Activated naive CD4-positive, alpha-beta T cell treated with anti-CD3 and anti-CD28 coated beads, Interleukin-2, amount 50 U/mL, for 72 hours (primary cell): ENCODE results near the gene PCDH9. TPM values are rescaled to one million over a fixed set of nuclear protein-coding genes. Genes with fewer than 3 reads are reported as not detected.

Source experiments
- ATAC-seq, 2 donors: fragments of 150-1000 bp; cut with Tn5 transposase; 2 replicates each; pipeline ENCODE4 v1.10.0; 2021; ENCODE audit warnings: mild to moderate bottlenecking in 2 of 2, moderate library complexity in 2 of 2
- DNase-seq, 2 donors: peaks; one replicate each; pipeline ENCODE4 v3.0.0; 2021 to 2022; ENCODE audit warnings: low spot score in 2 of 2
- H3K27ac Mint-ChIP-seq, 2 donors: one replicate each; pipeline ENCODE4 v1.8.0; 2022; ENCODE audit warnings: mild to moderate bottlenecking in 2 of 2, mixed read lengths in 2 of 2
- H3K36me3 Mint-ChIP-seq, 2 donors: one replicate each; pipeline ENCODE4 v1.8.0; 2022; ENCODE audit warnings: mixed read lengths in 2 of 2
- H3K9me3 Mint-ChIP-seq, 2 donors: one replicate each; pipeline ENCODE4 v1.8.0; 2022; ENCODE audit warnings: mixed read lengths in 2 of 2
- total RNA-seq, 2 donors: library from RNA; stranded (reverse); gene quantifications; one replicate each; pipeline ENCODE4 v1.2.3, GENCODE V29; 2022

The PCDH9 gene
- total RNA-seq, 2 donors from 2014 or later, result 0.16 to 0.48 TPM

DNA sequence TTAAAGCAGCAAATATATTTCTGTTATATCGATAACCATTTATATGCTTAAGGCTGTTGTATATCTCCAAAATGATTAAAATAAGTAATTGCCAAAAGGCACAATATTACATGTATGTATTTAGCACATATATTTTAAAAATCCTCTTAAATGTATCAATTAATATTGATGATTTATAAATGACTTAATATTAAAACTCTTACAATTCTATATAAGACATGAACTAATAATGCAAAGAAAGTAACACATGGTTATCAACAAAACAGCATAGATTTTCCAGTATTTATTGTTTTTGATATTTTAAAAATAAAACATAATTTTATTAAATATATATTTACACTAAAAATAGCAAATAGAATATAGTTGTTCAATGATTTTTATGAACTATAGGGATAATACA lies 32.4 kb downstream of the PCDH9 start:
- no peaks in the 10 kb centered on the region for H3K9me3 Mint-ChIP-seq
- ATAC-seq, result no peak
- H3K36me3 Mint-ChIP-seq, result no peaks in the 10 kb centered on the region
- no peak for DNase-seq
- H3K27ac Mint-ChIP-seq, result no peak overlapping the region

DNA sequence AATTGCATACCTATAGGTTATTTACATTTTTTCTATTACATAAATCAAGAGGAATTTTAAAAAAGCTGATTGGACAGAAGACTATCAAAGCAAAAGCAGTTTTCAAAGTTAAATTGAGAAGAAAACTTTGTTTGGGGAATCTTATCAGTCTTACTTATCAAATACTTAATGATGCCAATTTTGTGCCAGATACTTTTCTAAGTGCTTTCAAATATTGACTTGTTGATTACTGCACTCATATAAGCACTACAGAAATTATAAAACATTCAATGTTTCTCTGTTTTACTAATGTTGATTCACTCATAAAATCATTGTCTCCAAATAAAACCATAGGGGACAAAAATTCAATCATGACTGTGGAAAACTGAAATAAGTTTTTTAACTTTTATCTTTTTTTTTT lies 36.2 kb downstream of the PCDH9 start:
- DNase-seq (no peak), ATAC-seq (no peak)
- no peaks in the 10 kb centered on the region for H3K9me3 Mint-ChIP-seq
- no peak overlapping the region for H3K27ac Mint-ChIP-seq
- no peaks in the 10 kb centered on the region for H3K36me3 Mint-ChIP-seq

DNA sequence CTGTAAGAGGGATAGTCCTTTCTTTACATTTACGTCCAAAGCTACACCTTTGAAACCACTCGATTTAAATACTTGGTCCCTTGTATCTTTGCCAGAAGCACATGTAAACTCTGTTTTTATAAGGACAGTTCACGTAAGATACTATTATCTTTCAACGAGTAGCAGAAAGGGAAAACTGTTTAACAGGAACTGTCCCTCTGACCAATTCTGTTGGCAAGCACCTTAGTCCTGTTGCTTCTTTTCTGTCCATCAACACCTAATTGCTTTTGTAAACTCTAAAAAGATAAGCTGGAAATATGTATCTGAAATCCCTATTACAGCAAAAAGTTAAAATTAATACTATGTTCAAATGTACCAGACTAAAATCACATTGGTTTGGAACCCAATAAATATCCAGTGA lies 37.4 kb downstream of the PCDH9 start:
- H3K36me3 Mint-ChIP-seq, result no peaks in the 10 kb centered on the region
- ATAC-seq (no peak), DNase-seq (no peak)
- H3K27ac Mint-ChIP-seq, result no peak overlapping the region
- H3K9me3 Mint-ChIP-seq, result no peaks in the 10 kb centered on the region

DNA sequence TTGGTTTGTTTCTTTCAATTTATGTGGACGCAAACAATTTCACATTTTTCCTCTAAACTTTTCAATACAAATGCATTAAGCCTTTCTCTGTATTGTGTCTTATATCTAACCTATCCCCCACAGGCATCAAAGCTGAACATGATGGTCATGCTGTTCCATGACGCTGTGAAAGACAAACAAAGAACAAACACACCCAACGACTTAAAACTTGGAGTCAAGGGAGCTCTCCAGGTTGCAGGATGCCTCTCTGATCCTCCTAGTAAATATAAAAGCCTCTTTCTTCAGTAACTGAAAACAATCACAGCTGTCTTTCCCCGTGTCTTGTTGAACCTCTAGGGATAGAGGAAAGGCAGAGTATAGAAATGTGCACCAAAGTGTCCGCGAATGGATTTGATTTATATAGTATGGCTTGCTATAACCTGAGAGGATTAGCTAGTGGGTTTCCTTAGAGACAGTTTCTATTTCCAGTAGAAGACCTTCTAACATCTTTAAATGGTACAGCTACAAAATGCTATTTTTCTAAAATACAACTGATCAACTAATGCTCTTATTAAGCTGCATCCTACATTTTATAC lies 43.1 kb downstream of the PCDH9 start:
- H3K27ac Mint-ChIP-seq, result no peak overlapping the region
- H3K9me3 Mint-ChIP-seq, result no peaks in the 10 kb centered on the region
- no peak for ATAC-seq

DNA sequence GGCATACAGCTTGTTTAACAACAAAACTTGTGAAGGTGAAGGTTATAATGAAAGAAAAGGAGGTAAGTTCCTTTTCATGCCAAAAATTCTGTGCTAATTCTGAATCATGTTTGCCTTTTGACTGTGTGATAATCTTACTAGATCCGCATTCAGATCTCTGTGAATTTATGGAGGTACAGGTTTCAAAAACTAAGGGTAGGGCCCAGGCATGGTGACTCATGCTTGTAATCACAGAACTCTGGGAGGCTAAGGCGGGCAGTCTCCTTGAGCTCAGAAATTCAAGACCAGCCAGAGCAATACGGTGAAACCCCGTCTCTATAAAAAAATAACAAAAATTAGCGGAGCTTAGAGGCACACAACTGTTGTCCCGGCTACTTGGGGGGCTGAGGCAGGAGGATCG lies 45.9 kb downstream of the PCDH9 start:
- no peak for ATAC-seq
- H3K27ac Mint-ChIP-seq, result no peak overlapping the region

More for the DNA sequence above, 43.1 kb downstream of the PCDH9 start:
- H3K36me3 Mint-ChIP-seq, result no peaks in the 10 kb centered on the region
- DNase-seq, result no peak

GRCh38 chr13:67183151-67183550 lies 47.0 kb downstream of the PCDH9 start:
- no peaks in the 10 kb centered on the region for H3K9me3 Mint-ChIP-seq
- no peak for ATAC-seq
- H3K36me3 Mint-ChIP-seq, result no peaks in the 10 kb centered on the region
- no peak for DNase-seq
- H3K27ac Mint-ChIP-seq, result no peak overlapping the region

More for the DNA sequence above, 45.9 kb downstream of the PCDH9 start:
- Mint-ChIP-seq H3K9me3 (no peaks in the 10 kb centered on the region), H3K36me3 (no peaks in the 10 kb centered on the region)
- no peak for DNase-seq

DNA sequence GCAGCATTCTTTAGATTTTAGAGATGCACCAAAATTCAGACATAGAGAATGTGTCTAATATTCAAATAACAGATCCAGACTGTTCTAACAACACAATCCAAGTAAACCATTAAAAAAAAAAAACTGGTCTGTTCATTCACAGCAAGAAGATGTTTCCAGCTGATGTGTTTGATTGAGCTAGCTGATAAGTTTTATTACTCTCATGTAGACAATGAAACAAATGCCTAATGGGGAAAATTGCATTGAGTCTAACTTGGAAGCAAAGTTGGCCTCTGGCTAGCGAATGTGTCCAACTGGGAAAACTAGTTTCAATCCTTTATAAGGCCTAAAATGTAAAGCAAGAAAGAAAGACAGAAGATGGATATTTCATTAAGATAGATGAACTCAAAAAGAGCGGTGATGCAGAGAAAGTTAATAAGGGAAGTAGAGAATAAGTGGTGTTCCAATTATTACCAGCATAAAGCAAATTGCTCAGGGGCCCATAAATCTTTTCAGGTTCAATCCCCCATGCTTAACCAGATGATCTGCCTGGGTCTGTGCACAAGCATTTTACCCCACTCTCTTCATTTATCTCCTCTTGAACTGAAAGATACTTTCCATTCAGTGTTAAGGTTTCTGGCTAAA lies 54.2 kb downstream of the PCDH9 start:
- no peak for DNase-seq
- H3K27ac Mint-ChIP-seq, result no peak overlapping the region
- H3K9me3 Mint-ChIP-seq, result peaks cover 3 to 5% of the 10 kb centered on the region in 2 donors
- no peak for ATAC-seq
- H3K36me3 Mint-ChIP-seq, result no peaks in the 10 kb centered on the region

- no peak overlapping the region for H3K27ac Mint-ChIP-seq
- H3K9me3 Mint-ChIP-seq, result no peaks in the 10 kb centered on the region
- no peak for DNase-seq
- ATAC-seq, result no peak
- no peaks in the 10 kb centered on the region for H3K36me3 Mint-ChIP-seq
These were observed 61.8 kb downstream of the PCDH9 start for GRCh38 chr13:67168384-67168783.

GRCh38 chr13:67167420-67167819 lies 62.7 kb downstream of the PCDH9 start:
- ATAC-seq (no peak), DNase-seq (no peak)
- Mint-ChIP-seq H3K27ac (no peak overlapping the region), H3K36me3 (no peaks in the 10 kb centered on the region), H3K9me3 (no peaks in the 10 kb centered on the region)

DNA sequence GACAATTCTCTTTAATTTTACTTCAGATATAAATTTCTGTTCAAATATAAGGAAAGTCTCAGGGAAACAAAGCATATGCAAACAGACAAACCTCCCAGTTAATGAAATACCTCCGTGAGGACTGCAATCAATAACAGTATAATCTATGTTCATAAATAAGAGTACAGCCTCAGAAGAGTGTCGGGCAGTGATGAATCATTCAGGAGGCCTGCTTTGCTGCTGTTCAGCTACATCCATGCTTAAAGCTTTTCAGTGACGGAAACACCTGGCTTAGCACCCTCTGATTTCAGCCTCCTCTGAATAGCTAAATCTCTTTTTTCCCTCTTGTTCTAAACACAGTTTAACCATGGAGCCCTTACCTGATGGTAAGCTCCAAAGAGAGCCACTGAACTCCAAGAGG lies 69.0 kb downstream of the PCDH9 start:
- H3K27ac Mint-ChIP-seq, result no peak overlapping the region
- H3K36me3 Mint-ChIP-seq, result no peaks in the 10 kb centered on the region
- DNase-seq, result no peak
- H3K9me3 Mint-ChIP-seq, result peaks cover 0 to under 1% of the 10 kb centered on the region in 2 donors
- no peak for ATAC-seq

GRCh38 chr13:67158903-67159302 lies 71.2 kb downstream of the PCDH9 start:
- no peak overlapping the region for H3K27ac Mint-ChIP-seq
- ATAC-seq, result no peak
- H3K9me3 Mint-ChIP-seq, result peaks cover 0 to 4% of the 10 kb centered on the region in 2 donors
- DNase-seq, result no peak
- no peaks in the 10 kb centered on the region for H3K36me3 Mint-ChIP-seq

DNA sequence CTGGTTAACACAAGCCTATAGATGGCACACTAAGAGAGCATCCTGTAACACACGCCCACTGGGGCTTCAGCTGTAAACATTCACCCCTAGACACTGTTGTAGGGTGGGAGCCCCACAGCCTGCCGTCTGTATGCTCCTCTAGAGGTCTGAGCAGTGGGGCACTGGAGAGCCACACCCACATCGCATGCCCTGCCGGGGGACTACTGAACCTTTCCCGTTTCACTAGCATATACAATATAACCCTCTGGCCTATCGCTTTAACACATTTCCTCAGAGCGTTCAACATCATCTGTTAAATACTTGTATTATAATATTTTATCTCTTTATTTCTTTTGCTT lies 73.4 kb downstream of the PCDH9 start:
- ATAC-seq, result no peak

GRCh38 chr13:67155898-67156722 lies 74.0 kb downstream of the PCDH9 start:
- no peaks in the 10 kb centered on the region for H3K36me3 Mint-ChIP-seq
- DNase-seq (no peak), ATAC-seq (no peak)
- H3K27ac Mint-ChIP-seq, result no peak overlapping the region
- H3K9me3 Mint-ChIP-seq, result peaks cover 0 to 4% of the 10 kb centered on the region in 2 donors

More for the DNA sequence above, 73.4 kb downstream of the PCDH9 start:
- Mint-ChIP-seq H3K36me3 (no peaks in the 10 kb centered on the region), H3K27ac (no peak overlapping the region), H3K9me3 (peaks cover 0 to 4% of the 10 kb centered on the region in 2 donors)
- DNase-seq, result no peak

DNA sequence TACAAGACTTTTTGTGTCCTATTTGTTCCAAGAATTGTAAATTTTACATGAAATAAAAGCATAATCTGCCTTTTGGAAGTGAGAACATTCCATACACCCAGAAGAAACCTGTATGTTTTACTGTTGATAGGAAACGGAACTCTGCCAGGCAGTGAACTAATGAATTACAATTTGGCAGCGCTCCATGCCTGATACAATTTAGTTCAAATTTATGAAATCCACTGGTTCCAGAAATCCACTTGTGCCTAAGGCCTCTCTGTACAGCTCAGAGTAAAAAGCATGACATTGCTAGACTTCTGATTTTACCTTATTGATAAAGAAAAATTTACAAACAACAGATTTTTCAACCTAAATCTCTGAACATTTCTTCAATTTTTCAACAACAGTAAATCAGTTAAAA lies 78.1 kb downstream of the PCDH9 start:
- ATAC-seq, result no peak

DNA sequence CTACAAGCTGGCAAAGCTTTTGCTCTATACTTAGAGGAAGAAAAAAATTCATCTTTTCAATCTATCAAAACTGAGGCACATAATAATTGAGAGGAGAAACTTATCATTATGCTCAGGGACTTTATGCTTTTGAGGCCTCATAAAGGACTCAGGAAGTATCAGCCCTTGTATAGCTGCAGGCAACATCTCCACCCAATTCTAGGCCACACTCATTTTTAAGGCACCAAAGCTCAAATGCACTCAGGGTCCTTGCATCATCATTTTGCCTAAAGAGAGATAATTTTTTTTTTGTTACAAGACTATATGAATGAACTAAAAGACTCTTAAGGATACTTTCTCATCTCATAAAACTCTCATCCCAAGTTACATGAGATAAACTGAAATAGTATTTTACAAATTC lies 78.5 kb downstream of the PCDH9 start:
- Mint-ChIP-seq H3K27ac (no peak overlapping the region), H3K36me3 (no peaks in the 10 kb centered on the region), H3K9me3 (peaks cover 0 to 4% of the 10 kb centered on the region in 2 donors)
- DNase-seq, result no peak
- ATAC-seq, result no peak

More for the DNA sequence above, 78.1 kb downstream of the PCDH9 start:
- DNase-seq, result no peak
- Mint-ChIP-seq H3K36me3 (no peaks in the 10 kb centered on the region), H3K27ac (no peak overlapping the region), H3K9me3 (peaks cover 0 to 4% of the 10 kb centered on the region in 2 donors)

GRCh38 chr13:67150608-67151007 lies 79.5 kb downstream of the PCDH9 start:
- H3K9me3 Mint-ChIP-seq, result no peaks in the 10 kb centered on the region
- no peaks in the 10 kb centered on the region for H3K36me3 Mint-ChIP-seq
- DNase-seq (no peak), ATAC-seq (no peak)
- H3K27ac Mint-ChIP-seq, result no peak overlapping the region

GRCh38 chr13:67148161-67148571 lies 82.0 kb downstream of the PCDH9 start:
- no peak for DNase-seq
- H3K27ac Mint-ChIP-seq, result no peak overlapping the region
- H3K36me3 Mint-ChIP-seq, result no peaks in the 10 kb centered on the region
- no peak for ATAC-seq
- no peaks in the 10 kb centered on the region for H3K9me3 Mint-ChIP-seq
